PC-3 (cell line): Measurements from ENCODE around the gene REELD1. TPM values are rescaled to one million over a fixed set of nuclear protein-coding genes. Genes with fewer than 3 reads are reported as not detected.
A peak's percentile ranks its signal among the peaks of the same experiment; 100 is the strongest.

Source experiments
- ATAC-seq: fragments of 200-7000 bp; cut with Tn5 transposase; 2 replicates; pipeline ENCODE4 v1.9.1; 2020; ENCODE audit warnings: mild to moderate bottlenecking, moderate library complexity
- Bru-seq: library from RNA; stranded (reverse); fragments of 400-500 nt; gene quantifications from one replicate; lab custom pipeline; 2021; lab: Mats Ljungman, UMichigan
- BruChase-seq, 2 experiments: library from RNA; stranded (reverse); fragments of 400-500 nt; gene quantifications; one replicate each; lab custom pipeline; 2021; lab: Mats Ljungman, UMichigan
- BruUV-seq: library from RNA; stranded (reverse); fragments of 400-500 nt; replicated peaks from 2 replicates; lab custom pipeline; 2021; lab: Mats Ljungman, UMichigan
- CTCF ChIA-PET: fragments of 300-600 bp; sonication (Branson Sonifier 250); formaldehyde crosslinking; loops from one replicate; lab custom pipeline; 2022; ENCODE audit warnings: antibody characterized with exemption; lab: Charles Lee
- POLR2A ChIA-PET: fragments of 300-600 bp; sonication (Branson Sonifier 250); formaldehyde crosslinking; loops from one replicate; lab custom pipeline; 2022; ENCODE audit warnings: antibody characterized with exemption; ENCODE audit not compliant: unreplicated experiment; lab: Charles Lee
- DNase-seq: peaks from one replicate; pipeline ENCODE4 v3.0.0-alpha.2; 2015
- H2AFZ ChIP-seq: fragments of 300-600 bp; sonication (generic); 2 replicates; pipeline ENCODE4 v1.6.0; 2016; ENCODE audit warnings: antibody characterized with exemption, low read length
- H3F3A ChIP-seq: fragments of 300-600 bp; sonication (generic); one replicate; pipeline ENCODE4 v1.6.0; 2017; ENCODE audit warnings: antibody characterized with exemption, low read length, control low read depth, mild to moderate bottlenecking; ENCODE audit not compliant: unreplicated experiment
- H3K27ac ChIP-seq: fragments of 300-600 bp; sonication (generic); 2 replicates; pipeline ENCODE4 v1.5.1; 2016; ENCODE audit warnings: mild to moderate bottlenecking, low read length
- H3K27me3 ChIP-seq: fragments of 300-600 bp; sonication (generic); 2 replicates; pipeline ENCODE4 v1.6.1; 2016; ENCODE audit warnings: low read length, mixed read lengths
- H3K36me3 ChIP-seq: fragments of 300-600 bp; sonication (generic); 2 replicates; pipeline ENCODE4 v1.6.1; 2016; ENCODE audit warnings: low read depth, mixed run types, low read length, mixed read lengths
- H3K4me1 ChIP-seq: fragments of 300-600 bp; sonication (generic); 2 replicates; pipeline ENCODE4 v1.5.1; 2016; ENCODE audit warnings: low read length; ENCODE audit not compliant: insufficient read depth
- H3K4me2 ChIP-seq: fragments of 300-600 bp; sonication (generic); 2 replicates; pipeline ENCODE4 v1.6.0; 2016; ENCODE audit warnings: low read length
- H3K4me3 ChIP-seq: fragments of 300-600 bp; sonication (generic); 2 replicates; pipeline ENCODE4 v1.5.1; 2016; ENCODE audit warnings: mild to moderate bottlenecking, low read length, mixed read lengths
- H3K79me2 ChIP-seq: fragments of 300-600 bp; sonication (generic); 2 replicates; pipeline ENCODE4 v1.6.1; 2017; ENCODE audit warnings: low read length, mixed read lengths
- H3K9ac ChIP-seq: fragments of 300-600 bp; sonication (generic); 2 replicates; pipeline ENCODE4 v1.6.0; 2016; ENCODE audit warnings: mild to moderate bottlenecking, low read length
- H3K9me2 ChIP-seq: fragments of 300-600 bp; sonication (generic); replicated peaks from 2 replicates; pipeline ENCODE4 v1.6.1; 2016; ENCODE audit warnings: mixed run types, low read length, mixed read lengths
- H3K9me3 ChIP-seq: fragments of 300-600 bp; sonication (generic); 2 replicates; pipeline ENCODE4 v1.6.1; 2016; ENCODE audit warnings: low read length, mixed read lengths
- H4K20me1 ChIP-seq: fragments of 300-600 bp; sonication (generic); 2 replicates; pipeline ENCODE4 v1.6.1; 2016; ENCODE audit warnings: low read length, mixed read lengths
- CTCF ChIP-seq: fragments of 300-600 bp; sonication (generic); conservative IDR thresholded peaks from 2 replicates; pipeline ENCODE4 v1.5.1; 2017; ENCODE audit warnings: antibody characterized with exemption, low read depth, mild to moderate bottlenecking, low read length
- EZH2 ChIP-seq: fragments of 300-600 bp; sonication (generic); IDR thresholded peaks from one replicate; pipeline ENCODE4 v1.6.1; 2017; ENCODE audit warnings: antibody characterized with exemption, mild to moderate bottlenecking, low read length; ENCODE audit not compliant: unreplicated experiment
- EZH2phosphoT487 ChIP-seq: fragments of 300-600 bp; sonication (generic); IDR thresholded peaks from 2 replicates; pipeline ENCODE4 v1.6.1; 2018; ENCODE audit warnings: mild to moderate bottlenecking, antibody characterized with exemption, low read length, borderline replicate concordance
- intact Hi-C: fragments of 100-400 bp; cut with micrococcal nuclease; formaldehyde crosslinking; loops from 2 replicates; pipeline ENCODE4 v1.9.0; 2023
- long read RNA-seq: library from polyadenylated mRNA; unstranded; transcript quantifications from one replicate; pipeline ENCODE4 v2.0.0, GENCODE V29; 2021; ENCODE audit not compliant: unreplicated experiment
- total RNA-seq: library from RNA; depleted of rRNA; stranded (reverse); fragments of >200 nt; gene quantifications from 2 replicates; pipeline ENCODE4 v1.2.3, GENCODE V29; 2014; rRNA removed

The REELD1 gene
- not detected in 2 replicates for total RNA-seq
- percentile 18 among the genes with signal in this experiment for Bru-seq, nascent RNA
- BruChase-seq, experiment 1, labeled RNA remaining after a 6-hour chase = percentile 57 among the genes with signal in this experiment
- percentile 58 among the genes with signal in this experiment for BruChase-seq, experiment 2, labeled RNA remaining after a 2-hour chase
- long read RNA-seq = 0 reads

GRCh38 chr4:146214238-146214637, at the start of gene REELD1:
Gene REELD1, plus strand, starts transcription at chr4:146214538. Its CDS starts 2,415 bp downstream, at chr4:146216953.
- Histone ChIP-seq H3K9me2 (no peaks in the 10 kb centered on the region), H2AFZ (no peak within 1 kb of the TSS), H3K27ac (no peak within 1 kb of the TSS), H3F3A (no peaks in the 10 kb centered on the region), H3K9ac (no peak within 1 kb of the TSS), H3K79me2 (no peaks in the 10 kb centered on the region), H3K4me3 (no peak within 1 kb of the TSS), H3K9me3 (no peaks in the 10 kb centered on the region), H4K20me1 (no peaks in the 10 kb centered on the region), H3K36me3 (no peaks in the 10 kb centered on the region), H3K4me2 (no peak within 1 kb of the TSS), H3K4me1 (peaks cover 3% of the 10 kb centered on the region; the same call in 1 of the 2 replicates), H3K27me3 (peaks cover 5% of the 10 kb centered on the region; the same call in 1 of the 2 replicates)
- DNase-seq (no peak), ATAC-seq (no peak)
- ChIA-PET POLR2A (no interaction called here), CTCF (no interaction called here)
- intact Hi-C loops = no loop called here
- BruUV-seq = no TSS peak
- TF ChIP-seq EZH2 = no peak
- no peak for TF ChIP-seq CTCF
- TF ChIP-seq EZH2phosphoT487 = no peak

- H3K27ac ChIP-seq = no peak overlapping the region
Observed at GRCh38 chr4:146165221-146165620, 49.1 kb upstream of the REELD1 start.

More at GRCh38 chr4:146165221-146165620, 49.1 kb upstream of the REELD1 start:
- intact Hi-C loops = no loop called here
- Histone ChIP-seq H3K4me1 (no peaks in the 10 kb centered on the region), H3K4me2 (no peak overlapping the region), H3F3A (no peaks in the 10 kb centered on the region), H3K36me3 (no peaks in the 10 kb centered on the region), H3K79me2 (no peaks in the 10 kb centered on the region), H3K9me2 (no peaks in the 10 kb centered on the region), H3K4me3 (no peak overlapping the region), H4K20me1 (no peaks in the 10 kb centered on the region), H3K9me3 (no peaks in the 10 kb centered on the region), H3K9ac (no peak overlapping the region), H3K27me3 (no peaks in the 10 kb centered on the region), H2AFZ (no peak overlapping the region)
- ChIA-PET CTCF (no interaction called here), POLR2A (no interaction called here)
- TF ChIP-seq EZH2 (no peak), EZH2phosphoT487 (no peak), CTCF (no peak)
- no TSS peak for BruUV-seq
- DNase-seq (no peak), ATAC-seq (no peak)
